GM12872 (cell line): Measurements from ENCODE around the gene KCTD4.

Source experiments
- CTCF ChIP-seq: IDR thresholded peaks from 3 replicates; pipeline ENCODE4 v1.5.1; 2011; ENCODE audit warnings: low read depth, mild to moderate bottlenecking, low read length, moderate library complexity; ENCODE audit not compliant: insufficient read depth

The KCTD4 gene

GRCh38 chr13:45198924-45199323 lies 1.9 kb downstream of the KCTD4 start:
- no peak for TF ChIP-seq CTCF

DNA sequence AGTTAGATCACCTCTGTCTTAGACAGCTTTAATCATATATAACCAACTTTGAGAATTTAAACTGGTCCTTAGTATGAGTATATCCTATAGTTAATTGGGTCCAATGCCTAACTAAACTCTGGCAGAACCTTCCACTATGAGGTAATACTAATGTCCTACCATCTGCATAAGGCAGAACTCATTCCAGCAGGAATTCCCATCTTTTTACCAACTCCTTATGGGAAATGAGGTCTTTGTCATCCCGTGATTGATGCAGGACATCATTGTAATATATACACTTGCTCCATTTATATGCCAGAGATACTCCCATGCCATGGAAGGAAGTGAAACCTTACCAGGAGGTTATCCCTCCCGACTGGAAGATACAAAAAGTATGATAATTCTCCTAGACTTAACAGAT lies 2.8 kb downstream of the KCTD4 start:
- TF ChIP-seq CTCF: no peak

DNA sequence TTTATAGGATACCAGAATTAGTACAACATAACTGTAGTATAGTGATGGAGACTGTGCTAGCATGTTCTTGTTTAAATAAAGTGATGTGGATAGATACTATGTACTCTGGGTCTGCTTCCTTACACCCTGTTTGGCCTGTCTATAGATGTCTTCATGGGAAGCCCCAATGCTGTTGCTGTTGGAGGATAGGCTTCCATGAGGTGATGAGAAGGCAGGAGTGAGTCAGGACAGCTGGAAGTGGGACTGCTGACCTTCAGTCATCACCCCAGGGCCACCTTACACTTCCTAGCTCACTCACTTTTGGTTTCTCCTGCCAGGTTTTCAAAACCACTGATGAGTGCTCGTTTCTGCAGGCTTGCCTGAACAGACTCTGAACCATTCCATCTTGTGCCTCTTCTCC lies 4.2 kb downstream of the KCTD4 start:
- TF ChIP-seq CTCF: no peak

DNA sequence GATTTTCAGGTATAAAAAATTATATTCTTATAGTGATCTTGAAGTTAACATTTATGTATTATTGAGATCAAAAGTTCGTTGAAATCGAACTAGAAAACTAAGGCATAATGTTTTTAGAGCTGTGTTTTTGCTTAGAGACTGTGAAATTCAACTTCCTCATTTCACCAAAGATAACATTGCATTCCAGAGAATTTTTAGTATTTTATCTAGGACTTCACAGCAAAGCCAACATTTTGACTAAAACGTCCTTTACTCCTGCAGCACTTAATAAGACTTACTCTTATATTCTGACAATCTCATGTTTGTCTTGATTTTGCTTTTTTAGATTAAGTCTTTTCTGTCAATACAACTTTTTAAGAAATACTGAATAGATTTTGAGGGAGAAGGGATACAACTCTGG lies 4.7 kb downstream of the KCTD4 start:
- no peak for TF ChIP-seq CTCF

DNA sequence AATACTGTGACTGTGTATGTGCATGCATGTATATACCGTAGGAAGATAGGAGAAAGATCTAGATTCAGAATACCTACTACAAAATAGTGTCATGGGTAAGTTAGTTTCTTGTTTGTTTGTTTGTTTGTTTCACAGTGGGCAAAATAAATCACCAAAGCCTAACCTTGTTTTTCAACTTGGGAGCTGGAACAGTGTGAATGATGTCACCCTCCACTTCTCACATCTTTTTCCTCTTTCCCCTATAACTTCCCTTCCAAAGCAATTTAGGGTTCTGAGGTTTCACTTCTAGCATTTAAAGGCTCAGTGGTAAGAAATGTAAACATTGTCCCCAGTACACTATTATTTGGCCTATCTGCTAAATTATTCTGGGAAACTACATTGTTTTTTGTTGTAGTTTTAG lies 5.4 kb downstream of the KCTD4 start:
- TF ChIP-seq CTCF: no peak

DNA sequence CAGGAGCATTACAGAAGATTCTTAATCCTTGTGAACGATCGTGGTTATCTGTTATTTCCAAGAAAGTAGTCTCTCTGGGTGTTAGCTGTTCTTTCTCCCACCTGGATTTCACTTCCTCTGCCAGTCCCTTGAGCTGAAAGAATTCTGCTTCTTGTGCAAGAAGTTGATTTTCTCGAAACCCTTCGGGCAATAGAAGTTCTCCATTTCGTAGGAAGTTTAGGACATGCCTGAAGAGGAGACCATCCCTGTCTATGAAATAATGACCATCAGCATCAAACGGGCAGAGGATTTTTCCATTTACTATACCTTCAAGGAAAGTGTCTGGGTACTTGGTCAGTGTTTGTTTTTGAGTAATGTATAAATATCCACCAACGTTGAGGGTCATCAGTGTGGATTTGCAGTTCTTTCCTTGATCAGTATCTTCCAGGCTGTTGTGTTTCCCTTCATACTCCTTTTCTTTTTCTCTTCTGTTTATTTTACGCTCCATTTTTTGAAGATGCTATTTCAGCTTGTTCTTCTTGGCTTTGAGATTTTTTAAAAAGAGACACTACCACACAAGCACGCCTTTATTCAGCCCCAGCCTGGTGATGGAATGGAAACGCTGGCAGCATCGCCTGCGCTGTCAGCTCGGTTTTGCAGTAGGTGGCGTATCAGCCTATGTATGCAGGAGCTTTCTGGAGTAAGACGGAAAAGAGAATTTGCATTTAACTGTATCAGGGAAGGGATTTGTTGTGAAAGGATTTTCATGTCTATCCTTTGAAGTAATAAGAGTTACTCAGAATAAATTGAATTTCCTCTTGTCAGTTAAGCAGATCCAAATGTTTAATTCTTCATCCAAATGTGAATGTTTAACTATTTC lies 6.5 kb downstream of the KCTD4 start:
- no peak for TF ChIP-seq CTCF

GRCh38 chr13:45191874-45192273 lies 9.0 kb downstream of the KCTD4 start:
- no peak for TF ChIP-seq CTCF
